Transverse colon (tissue), 4 donors: ENCODE measurements around the gene LRFN5. TPM values are rescaled to one million over a fixed set of nuclear protein-coding genes. Genes with fewer than 3 reads are reported as not detected.

Experiments used
- DNase-seq: peaks from one replicate; pipeline ENCODE4 v3.0.0-alpha.2; 2019
- H3K27ac ChIP-seq, 4 donors: fragments of 200-600 bp; sonication (generic); 2 replicates each; pipeline ENCODE4 v1.5.1; 2016 to 2018; ENCODE audit warnings: inconsistent platforms in 4 of 4
- H3K27me3 ChIP-seq: fragments of 200-600 bp; sonication (generic); 2 replicates; pipeline ENCODE4 v1.5.1; 2017; ENCODE audit warnings: inconsistent platforms
- H3K36me3 ChIP-seq, 4 donors: fragments of 200-600 bp; sonication (generic); 2 replicates each; pipeline ENCODE4 v1.5.1; 2017 to 2019; ENCODE audit warnings: inconsistent platforms in 4 of 4
- H3K4me1 ChIP-seq, 4 donors: fragments of 200-600 bp; sonication (generic); 2 replicates each; pipeline ENCODE4 v1.5.1; 2017 to 2020; ENCODE audit warnings: inconsistent platforms in 4 of 4
- H3K4me3 ChIP-seq, 4 donors: fragments of 200-600 bp; sonication (generic); 1 replicate in 1 of 4; 2 replicates in 3 of 4; pipeline versions ENCODE4 v1.5.1 to v1.6.1; 2017 to 2019; ENCODE audit warnings: inconsistent platforms in 4 of 4
- H3K9me3 ChIP-seq, 2 donors: fragments of 200-600 bp; sonication (generic); 2 replicates each; pipeline ENCODE4 v1.5.1; 2017 to 2019; ENCODE audit warnings: inconsistent platforms in 2 of 2
- EP300 ChIP-seq: sonication (generic); formaldehyde crosslinking; IDR thresholded peaks from one replicate; pipeline ENCODE4 v1.6.1; 2017; ENCODE audit warnings: antibody characterized with exemption, low read depth
- POLR2A ChIP-seq: fragments of 450-650 bp; IDR thresholded peaks from one replicate; pipeline ENCODE4 v1.6.1; 2016; ENCODE audit warnings: antibody characterized with exemption, mild to moderate bottlenecking, moderate library complexity
- POLR2AphosphoS5 ChIP-seq, 3 donors: sonication (generic); formaldehyde crosslinking; IDR thresholded peaks; one replicate each; pipeline ENCODE4 v1.6.1; 2016; ENCODE audit warnings: antibody characterized with exemption in 3 of 3
- WGBS, 2 donors: methylation state at CpG; one replicate each; pipeline ENCODE4 v1.1.5; 2018; ENCODE audit warnings: low coverage in 1 of 2; 5-methylcytosine and 5-hydroxymethylcytosine counted together
- in situ Hi-C, 4 donors: fragments of 200-750 bp; cut with MboI; loops; one replicate each; pipeline versions ENCODE4 v1.15.0 to v1.15.1; 2017; ENCODE audit warnings: low sequenced_read_pairs in 3 of 4, low pct_ligation_motif_present in 1 of 4, low pct_unique_long_range_greater_than_20kb in 1 of 4
- intact Hi-C: fragments of 100-400 bp; cut with DNase I; formaldehyde crosslinking; loops from one replicate; pipeline ENCODE4 v1.15.1; 2023; ENCODE audit warnings: low total_unique reads
- total RNA-seq, 4 donors: library from RNA; depleted of rRNA; stranded (reverse); fragments of >200 nt; gene quantifications; one replicate each; pipeline ENCODE4 v1.1.0, GENCODE V29; 2016
- TF ChIP-seq, protein P1 (sequence below), 5 experiments: fragments of 200-600 bp in 3 of 5; fragments of 450-650 bp in 2 of 5; sonication (generic) in 3 of 5; IDR thresholded peaks; 1 replicate in 2 of 5; 2 replicates in 3 of 5; pipeline ENCODE4 v1.5.1; 2016 to 2017; ENCODE audit warnings: antibody characterized with exemption in 5 of 5, inconsistent platforms in 3 of 5, mild to moderate bottlenecking in 2 of 5, moderate library complexity in 1 of 5

Gene LRFN5
- total RNA-seq, 4 donors from 2014 or later = 0.40 to 4.5 (median 1.5) TPM

DNA sequence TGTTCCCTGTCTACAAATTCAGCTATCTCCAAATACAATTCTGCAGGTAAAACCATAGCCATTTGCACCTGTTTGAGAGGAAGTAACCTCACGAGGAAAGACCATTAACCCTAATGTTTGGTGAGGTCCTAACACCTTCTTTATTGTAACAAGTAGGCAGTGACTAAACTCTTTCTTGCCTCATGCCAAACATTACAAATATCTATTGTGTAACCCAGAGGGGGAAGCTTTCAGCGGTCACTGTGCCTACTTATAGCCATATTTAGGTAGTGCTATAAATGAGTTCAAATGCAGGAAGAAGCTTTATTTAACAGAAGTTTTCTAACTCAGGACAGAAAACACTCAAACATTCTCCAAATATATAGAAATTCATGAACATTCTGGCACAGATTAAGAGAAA, 252.7 kb downstream of the LRFN5 start:
- Histone ChIP-seq H3K27me3 (no peaks in the 10 kb centered on the region), H3K4me1 (no peaks in the 10 kb centered on the region), H3K36me3 (no peaks in the 10 kb centered on the region), H3K9me3 (no peaks in the 10 kb centered on the region), H3K27ac (no peak overlapping the region), H3K4me3 (no peak overlapping the region)
- TF ChIP-seq POLR2AphosphoS5 (IDR thresholded peaks at IDR 0.05) (no peak), EP300 (no peak), POLR2A (no peak)
- TF ChIP-seq, protein P1, sequence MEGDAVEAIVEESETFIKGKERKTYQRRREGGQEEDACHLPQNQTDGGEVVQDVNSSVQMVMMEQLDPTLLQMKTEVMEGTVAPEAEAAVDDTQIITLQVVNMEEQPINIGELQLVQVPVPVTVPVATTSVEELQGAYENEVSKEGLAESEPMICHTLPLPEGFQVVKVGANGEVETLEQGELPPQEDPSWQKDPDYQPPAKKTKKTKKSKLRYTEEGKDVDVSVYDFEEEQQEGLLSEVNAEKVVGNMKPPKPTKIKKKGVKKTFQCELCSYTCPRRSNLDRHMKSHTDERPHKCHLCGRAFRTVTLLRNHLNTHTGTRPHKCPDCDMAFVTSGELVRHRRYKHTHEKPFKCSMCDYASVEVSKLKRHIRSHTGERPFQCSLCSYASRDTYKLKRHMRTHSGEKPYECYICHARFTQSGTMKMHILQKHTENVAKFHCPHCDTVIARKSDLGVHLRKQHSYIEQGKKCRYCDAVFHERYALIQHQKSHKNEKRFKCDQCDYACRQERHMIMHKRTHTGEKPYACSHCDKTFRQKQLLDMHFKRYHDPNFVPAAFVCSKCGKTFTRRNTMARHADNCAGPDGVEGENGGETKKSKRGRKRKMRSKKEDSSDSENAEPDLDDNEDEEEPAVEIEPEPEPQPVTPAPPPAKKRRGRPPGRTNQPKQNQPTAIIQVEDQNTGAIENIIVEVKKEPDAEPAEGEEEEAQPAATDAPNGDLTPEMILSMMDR (IDR thresholded peaks at IDR 0.05) = no peak
- WGBS, 2 donors = 50 to 75% methylated on average over 2 of the region's 2 CpGs
- no peak for DNase-seq
- intact Hi-C loops = no loop called here
- in situ Hi-C loops = no loop called here

DNA sequence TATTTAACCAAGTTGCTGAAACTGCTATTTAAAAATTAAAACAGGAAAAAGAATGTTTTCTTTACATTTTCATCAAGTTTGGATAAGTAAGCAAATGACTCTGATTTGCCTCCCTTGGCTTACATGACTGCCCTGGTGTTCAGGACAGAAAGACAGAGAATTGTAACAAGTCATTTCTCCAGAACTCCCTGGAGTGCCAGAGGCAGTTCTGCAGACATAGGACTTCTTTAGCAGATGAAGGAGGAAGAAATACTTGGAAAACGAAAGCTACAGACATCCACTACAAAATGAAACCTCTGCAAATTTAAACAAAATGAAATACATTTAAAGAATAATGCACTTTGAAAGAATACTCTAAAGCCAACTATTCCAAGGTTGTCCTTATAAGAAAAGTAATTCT, 253.9 kb downstream of the LRFN5 start:
- in situ Hi-C loops (no loop called here), intact Hi-C loops (no loop called here)
- no peak for DNase-seq
- no peaks in the 10 kb centered on the region for H3K9me3 ChIP-seq
- no peaks in the 10 kb centered on the region for H3K27me3 ChIP-seq
- 40 to 50% methylated on average over 1 of the region's 1 CpG for WGBS, 2 donors
- H3K36me3 ChIP-seq = no peaks in the 10 kb centered on the region
- no peak overlapping the region for H3K4me3 ChIP-seq
- TF ChIP-seq POLR2AphosphoS5 (IDR thresholded peaks at IDR 0.05) = no peak
- no peak for TF ChIP-seq POLR2A
- TF ChIP-seq, protein P1 (IDR thresholded peaks at IDR 0.05) = no peak
- no peak for TF ChIP-seq EP300
- H3K27ac ChIP-seq = no peak overlapping the region
- no peaks in the 10 kb centered on the region for H3K4me1 ChIP-seq

DNA sequence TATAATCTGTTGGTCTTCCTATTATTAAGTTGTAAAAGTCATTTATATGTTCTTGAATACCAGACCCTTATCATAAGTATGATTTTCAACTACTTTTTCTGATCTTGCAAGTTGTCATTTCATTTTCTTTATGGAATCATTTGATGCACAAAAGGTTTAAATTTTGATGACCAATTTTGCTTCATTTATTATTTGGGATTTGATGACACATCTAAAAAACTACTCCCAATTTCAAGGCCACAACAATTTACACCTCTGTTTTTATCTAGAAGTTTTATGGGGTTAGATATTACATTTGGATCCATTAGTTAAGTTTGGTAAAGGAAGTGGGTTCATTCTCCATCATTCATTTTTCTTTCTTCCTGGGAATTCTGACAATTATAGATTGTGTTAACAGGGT, 259.2 kb downstream of the LRFN5 start:
- DNase-seq = no peak
- intact Hi-C loops = no loop called here
- Histone ChIP-seq H3K9me3 (peaks cover 0 to 5% of the 10 kb centered on the region in 2 donors), H3K27ac (no peak overlapping the region), H3K4me3 (no peak overlapping the region), H3K4me1 (no peaks in the 10 kb centered on the region), H3K36me3 (no peaks in the 10 kb centered on the region), H3K27me3 (no peaks in the 10 kb centered on the region)
- in situ Hi-C loops = no loop called here
- TF ChIP-seq POLR2A (no peak), EP300 (no peak), POLR2AphosphoS5 (IDR thresholded peaks at IDR 0.05) (no peak)
- TF ChIP-seq, protein P1 (IDR thresholded peaks at IDR 0.05) = no peak

DNA sequence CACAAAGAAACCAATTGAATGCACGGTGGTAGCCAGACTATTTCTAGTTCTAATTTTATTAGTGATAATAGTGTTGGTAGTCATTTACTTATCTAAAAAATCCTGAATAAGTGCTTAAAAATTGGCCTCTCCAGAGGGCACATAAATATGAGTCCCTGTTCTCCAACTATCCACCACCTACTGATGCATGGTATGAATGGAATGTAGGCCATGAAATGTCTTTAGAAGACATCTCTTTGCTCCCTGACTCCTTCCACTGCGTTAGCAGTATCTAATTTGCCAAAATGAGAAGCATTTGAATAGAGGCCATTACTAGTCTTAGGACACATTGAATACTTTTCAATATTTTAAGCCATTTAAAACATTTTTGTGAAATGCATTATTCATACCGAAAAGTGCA, 261.7 kb downstream of the LRFN5 start:
- Histone ChIP-seq H3K27me3 (no peaks in the 10 kb centered on the region), H3K9me3 (peaks cover 0 to 5% of the 10 kb centered on the region in 2 donors), H3K27ac (no peak overlapping the region), H3K4me1 (no peaks in the 10 kb centered on the region), H3K36me3 (no peaks in the 10 kb centered on the region), H3K4me3 (no peak overlapping the region)
- intact Hi-C loops = no loop called here
- TF ChIP-seq POLR2A (no peak), POLR2AphosphoS5 (IDR thresholded peaks at IDR 0.05) (no peak), EP300 (no peak)
- TF ChIP-seq, protein P1 (IDR thresholded peaks at IDR 0.05) = no peak
- in situ Hi-C loops = no loop called here
- DNase-seq = no peak
- 76 to 77% methylated on average over 3 of the region's 3 CpGs for WGBS, 2 donors
